GM18517 (cell line): Measurements from ENCODE around the gene ZXDC.

Experiments used
- ATAC-seq: cut with Tn5 transposase; IDR thresholded peaks from one replicate; pipeline ENCODE4 v1.9.1; 2021; ENCODE audit warnings: mild to moderate bottlenecking, moderate library complexity; ENCODE audit not compliant: unreplicated experiment

ZXDC gene

GRCh38 chr3:126475413-126476114 is at the start of gene ZXDC:
ZXDC (minus strand) TSS chr3:126475891; CDS start chr3:126475865, 26 bp downstream.
- peak; percentile 67 for ATAC-seq

- no peak for ATAC-seq
These were observed 49.6 kb upstream of the ZXDC start for GRCh38 chr3:126525091-126525852.

- no peak for ATAC-seq
These were observed 48.8 kb upstream of the ZXDC start for GRCh38 chr3:126524429-126524988.

GRCh38 chr3:126523745-126524428 is 48.2 kb upstream of the ZXDC start, which contains the start of gene CHST13:
CHST13 (plus strand) TSS chr3:126524155; CDS start chr3:126524333, 178 bp downstream.
- no peak for ATAC-seq

GRCh38 chr3:126522363-126522788 is 46.7 kb upstream of the ZXDC start:
- no peak for ATAC-seq

- ATAC-seq: no peak
These were observed 45.6 kb upstream of the ZXDC start for GRCh38 chr3:126521122-126521891.

GRCh38 chr3:126519506-126520455 is 44.1 kb upstream of the ZXDC start:
- no peak for ATAC-seq

GRCh38 chr3:126518779-126519177 is 43.1 kb upstream of the ZXDC start:
- ATAC-seq: no peak

- no peak for ATAC-seq
These were observed 42.5 kb upstream of the ZXDC start for GRCh38 chr3:126517986-126518778.

GRCh38 chr3:126517291-126517951 is 41.7 kb upstream of the ZXDC start, which contains the start of gene UROC1:
UROC1 (minus strand) TSS chr3:126517773; CDS start chr3:126517719, 54 bp downstream.
- no peak for ATAC-seq

GRCh38 chr3:126516936-126517290 is 41.2 kb upstream of the ZXDC start:
- ATAC-seq: no peak

- ATAC-seq: no peak
These were observed 40.7 kb upstream of the ZXDC start for GRCh38 chr3:126516152-126516935.

- ATAC-seq: no peak
These were observed 39.5 kb upstream of the ZXDC start for GRCh38 chr3:126515066-126515706.

GRCh38 chr3:126514161-126514560 is 38.5 kb upstream of the ZXDC start:
- no peak for ATAC-seq

GRCh38 chr3:126512916-126513650 is 37.4 kb upstream of the ZXDC start:
- ATAC-seq: no peak

- ATAC-seq: no peak
These were observed 36.3 kb upstream of the ZXDC start for GRCh38 chr3:126512026-126512425.
